Omental fat pad (tissue), 4 donors: ENCODE measurements around the gene EXOSC5. TPM values are rescaled to one million over a fixed set of nuclear protein-coding genes. Genes with fewer than 3 reads are reported as not detected.

Source experiments
- ATAC-seq: fragments of 150-250 bp; one replicate; pipeline ENCODE4 v1.9.1; 2016; ENCODE audit warnings: mild to moderate bottlenecking, moderate library complexity; ENCODE audit not compliant: low FRiP score
- DNase-seq: peaks from one replicate; pipeline ENCODE4 v3.0.0-alpha.2; 2019; ENCODE audit warnings: low spot score
- total RNA-seq, 4 donors: library from RNA; depleted of rRNA; stranded (reverse); fragments of >200 nt; gene quantifications; one replicate each; pipeline ENCODE4 v1.1.0, GENCODE V29; 2016
- TF ChIP-seq, protein P1 (sequence below), 3 donors: fragments of 450-650 bp; IDR thresholded peaks; one replicate each; pipeline ENCODE4 v1.5.1; 2016 to 2017; ENCODE audit warnings: antibody characterized with exemption in 3 of 3, mild to moderate bottlenecking in 3 of 3, moderate library complexity in 2 of 3

EXOSC5 gene
- total RNA-seq, 4 donors from 2014 or later = 13.2 to 17.3 (median 15.7) TPM

DNA sequence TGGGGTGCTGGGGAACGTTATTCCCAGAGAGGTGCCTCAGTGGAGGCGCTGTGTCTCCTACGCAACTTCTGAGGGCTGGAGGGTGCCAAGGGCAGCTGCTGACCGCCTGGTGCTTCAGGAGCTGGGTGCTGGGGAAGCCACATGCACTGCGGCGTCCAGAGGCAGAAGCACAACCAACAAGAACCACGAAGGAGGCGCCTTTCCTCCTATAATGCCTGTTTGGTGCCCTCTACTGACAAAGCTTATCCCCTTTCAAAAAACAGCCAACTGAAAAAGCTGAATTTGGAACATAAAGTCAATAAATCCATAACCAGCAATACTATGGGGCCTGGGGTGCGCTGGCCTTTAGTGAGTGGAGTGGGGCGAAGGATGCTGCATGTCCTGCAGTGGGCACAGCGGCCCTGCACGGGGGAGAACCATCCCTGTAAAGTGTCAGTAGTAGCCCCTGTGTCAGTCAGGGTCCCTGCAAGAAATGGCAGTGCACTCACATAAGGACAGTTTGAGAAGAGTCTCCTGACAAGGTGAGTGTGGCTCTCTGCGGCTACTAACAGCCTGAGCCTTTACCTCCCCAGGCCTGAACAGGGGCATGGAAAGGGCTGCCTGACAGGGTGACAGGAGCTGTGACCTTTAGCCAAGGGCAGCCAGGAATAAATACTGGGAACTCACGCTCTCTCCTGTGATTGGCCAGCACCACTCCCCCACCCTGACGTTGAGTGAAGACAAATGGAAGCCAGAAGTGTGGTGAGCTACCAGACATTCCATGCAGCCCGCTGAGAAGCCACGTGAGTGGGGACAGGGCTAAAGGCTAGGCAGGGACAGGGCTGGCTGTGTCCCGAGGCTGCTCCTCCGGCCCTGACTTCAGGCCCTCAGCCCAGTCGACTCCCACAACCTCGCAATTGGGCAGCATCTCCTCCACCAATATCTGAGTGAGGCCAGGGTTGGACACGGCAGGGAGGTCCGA, 34.5 kb upstream of the EXOSC5 start:
- TF ChIP-seq, protein P1, sequence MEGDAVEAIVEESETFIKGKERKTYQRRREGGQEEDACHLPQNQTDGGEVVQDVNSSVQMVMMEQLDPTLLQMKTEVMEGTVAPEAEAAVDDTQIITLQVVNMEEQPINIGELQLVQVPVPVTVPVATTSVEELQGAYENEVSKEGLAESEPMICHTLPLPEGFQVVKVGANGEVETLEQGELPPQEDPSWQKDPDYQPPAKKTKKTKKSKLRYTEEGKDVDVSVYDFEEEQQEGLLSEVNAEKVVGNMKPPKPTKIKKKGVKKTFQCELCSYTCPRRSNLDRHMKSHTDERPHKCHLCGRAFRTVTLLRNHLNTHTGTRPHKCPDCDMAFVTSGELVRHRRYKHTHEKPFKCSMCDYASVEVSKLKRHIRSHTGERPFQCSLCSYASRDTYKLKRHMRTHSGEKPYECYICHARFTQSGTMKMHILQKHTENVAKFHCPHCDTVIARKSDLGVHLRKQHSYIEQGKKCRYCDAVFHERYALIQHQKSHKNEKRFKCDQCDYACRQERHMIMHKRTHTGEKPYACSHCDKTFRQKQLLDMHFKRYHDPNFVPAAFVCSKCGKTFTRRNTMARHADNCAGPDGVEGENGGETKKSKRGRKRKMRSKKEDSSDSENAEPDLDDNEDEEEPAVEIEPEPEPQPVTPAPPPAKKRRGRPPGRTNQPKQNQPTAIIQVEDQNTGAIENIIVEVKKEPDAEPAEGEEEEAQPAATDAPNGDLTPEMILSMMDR (IDR thresholded peaks at IDR 0.05) = no peak
- ATAC-seq = no peak
- no peak for DNase-seq

DNA sequence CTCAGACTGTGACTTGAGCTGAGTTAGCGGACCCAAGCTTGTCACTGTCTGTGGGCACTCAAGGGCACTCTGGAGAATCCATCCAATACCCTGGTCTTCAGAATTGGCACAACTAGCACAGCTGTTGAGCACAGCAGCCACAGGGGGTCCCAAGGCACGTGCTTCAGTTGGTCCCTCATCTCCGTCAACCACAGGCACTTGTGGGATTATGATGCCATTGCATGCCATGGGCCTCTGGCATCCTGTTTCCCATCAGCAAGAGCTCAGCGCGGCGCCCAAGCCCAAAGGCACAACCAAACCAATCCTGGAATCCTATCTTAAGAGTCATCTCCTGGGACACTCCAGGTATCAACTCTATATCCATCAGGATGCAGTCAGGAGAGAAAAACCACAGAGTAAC, 33.8 kb upstream of the EXOSC5 start:
- DNase-seq (no peak), ATAC-seq (no peak)

DNA sequence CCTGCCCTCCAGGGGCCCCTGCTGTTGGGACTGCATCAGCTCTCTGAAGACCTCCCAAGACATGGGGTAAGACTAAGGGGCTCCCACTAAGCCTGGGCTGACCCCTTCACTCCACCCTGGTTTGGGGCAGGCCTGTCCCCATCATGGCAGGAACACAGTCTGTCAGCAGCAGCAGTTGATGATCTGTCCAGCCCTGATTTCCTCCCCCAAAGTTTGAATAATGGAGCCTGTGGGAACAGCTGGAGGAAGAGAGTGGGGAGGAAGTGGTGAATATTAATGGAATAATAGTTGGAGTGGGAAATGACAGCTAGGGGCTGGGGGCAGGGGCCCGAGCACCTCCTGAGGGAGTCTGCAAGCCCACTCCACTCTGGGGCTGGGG, 31.3 kb upstream of the EXOSC5 start:
- DNase-seq (no peak), ATAC-seq (no peak)
- TF ChIP-seq, protein P1 (IDR thresholded peaks at IDR 0.05) = no peak

More for the DNA sequence above, 33.8 kb upstream of the EXOSC5 start:
- TF ChIP-seq, protein P1 (IDR thresholded peaks at IDR 0.05) = no peak

DNA sequence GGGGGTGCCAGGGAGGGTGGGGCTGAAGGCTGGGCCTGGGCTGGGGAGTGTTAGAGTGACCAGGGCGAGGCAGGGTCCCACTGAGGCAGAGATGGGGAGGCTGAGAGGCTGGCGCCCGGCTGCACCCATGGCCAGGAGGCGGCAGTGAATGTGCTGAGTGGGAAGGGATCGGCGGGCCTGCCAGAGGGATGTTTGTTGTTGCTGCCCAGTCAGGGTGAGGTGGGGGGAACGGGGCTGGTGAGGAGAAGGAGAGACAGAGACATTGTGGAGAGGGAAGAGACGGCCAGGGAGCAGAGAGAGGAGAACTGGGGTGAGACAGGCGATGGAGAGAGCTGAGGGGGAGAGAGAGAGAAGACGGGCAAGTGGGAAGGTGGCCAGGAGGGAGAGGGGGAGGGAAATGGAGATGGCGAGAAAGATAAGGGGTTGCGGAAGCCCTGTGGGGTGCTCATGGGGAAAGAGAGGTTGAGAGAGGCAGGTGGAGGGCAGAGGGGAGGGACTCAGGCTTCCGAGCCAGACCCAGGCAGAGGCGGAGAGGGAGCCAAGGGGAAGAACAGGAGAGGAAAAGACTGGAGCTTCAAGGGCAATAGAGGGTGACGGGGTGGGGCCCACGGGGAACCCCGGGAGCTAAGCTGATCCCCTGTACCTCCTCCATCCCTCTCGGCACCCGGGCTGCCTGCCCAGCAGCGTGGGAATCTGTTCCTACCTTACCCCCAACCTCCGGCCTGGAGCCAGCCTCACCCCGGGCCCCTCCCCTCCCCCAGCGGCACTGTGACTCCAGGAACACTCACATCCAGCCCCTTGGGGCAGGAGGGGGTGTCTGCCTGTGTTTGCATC, 30.7 kb upstream of the EXOSC5 start:
- ATAC-seq (peak; percentile 63), DNase-seq (no peak)
- TF ChIP-seq, protein P1 (IDR thresholded peaks at IDR 0.05) = no peak

DNA sequence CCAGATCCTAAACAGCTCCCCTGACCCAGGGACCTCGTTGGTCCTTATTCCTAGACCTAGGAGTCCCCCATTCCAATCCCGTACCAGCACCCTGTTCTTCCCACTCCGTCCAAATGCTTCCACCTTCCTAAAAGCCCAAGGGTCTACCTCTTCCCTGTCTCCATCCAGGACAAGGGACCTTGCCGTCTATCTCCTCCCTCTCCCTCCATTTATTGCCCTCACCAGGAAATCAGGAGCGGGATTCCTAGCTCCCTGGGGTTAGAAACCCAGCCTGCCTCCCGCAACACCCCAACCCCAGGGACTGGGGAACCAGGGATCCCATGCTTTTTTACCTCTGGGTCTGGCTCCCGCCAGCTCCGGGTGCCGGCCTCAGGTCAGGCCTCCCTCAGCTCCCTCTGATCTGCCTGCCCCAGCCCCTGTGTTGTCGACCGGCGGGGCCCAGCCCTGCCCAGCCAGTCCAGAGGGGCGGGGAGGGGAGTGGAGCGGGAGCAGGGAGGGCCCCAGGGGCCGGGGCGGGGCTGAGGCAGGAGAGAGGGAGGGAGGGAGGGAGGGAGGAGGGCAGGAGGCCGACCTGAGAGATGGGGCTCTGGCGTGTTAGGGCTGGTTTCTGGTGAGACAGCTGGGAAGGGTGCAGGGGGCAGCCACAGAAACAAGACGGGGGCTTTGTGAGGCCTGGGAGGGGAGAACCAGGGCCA, 29.9 kb upstream of the EXOSC5 start, which contains the start of gene B3GNT8:
TSS of gene B3GNT8 (minus strand) at position 423 of the 695 bp plus-strand sequence. CDS start 596 bp downstream, outside the sequence.
- TF ChIP-seq, protein P1 (IDR thresholded peaks at IDR 0.05) = no peak
- DNase-seq (no peak), ATAC-seq (peak; percentile 88)

DNA sequence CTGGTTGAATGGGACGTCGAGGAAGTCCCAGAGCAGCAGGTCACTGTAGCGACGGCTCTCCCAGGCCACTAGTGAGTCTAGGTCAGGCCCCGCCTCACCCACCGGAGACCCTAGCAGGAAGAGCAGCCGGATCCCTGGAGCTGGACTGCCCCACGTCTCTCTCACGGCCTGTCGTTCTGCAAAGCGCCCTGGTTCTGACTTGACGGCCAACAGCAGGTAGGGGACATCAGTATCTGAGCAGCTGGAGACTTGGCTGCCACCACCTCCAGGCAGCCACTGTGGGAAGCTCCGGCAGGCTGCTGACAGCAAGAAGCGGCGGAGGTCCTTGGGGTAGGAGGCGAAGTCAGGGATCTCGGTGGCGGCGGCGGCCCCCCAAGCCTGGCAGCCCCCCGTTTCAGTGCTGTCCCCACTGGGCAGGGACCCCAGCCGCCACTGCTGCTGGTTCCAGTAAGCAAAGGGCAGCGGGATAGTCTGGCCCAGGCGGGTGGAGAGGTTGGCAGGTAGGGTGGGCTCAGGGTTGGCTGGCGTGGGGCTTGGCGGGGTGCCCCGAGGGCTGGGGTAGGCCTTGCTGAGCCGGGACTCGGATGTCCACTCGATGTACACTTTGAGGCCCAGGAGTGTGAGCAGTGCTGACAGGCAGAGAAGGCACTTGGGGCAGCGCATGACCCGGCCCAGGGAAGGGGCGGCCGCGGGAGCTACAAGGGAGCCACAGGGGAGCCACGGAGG, 29.1 kb upstream of the EXOSC5 start:
- DNase-seq (no peak), ATAC-seq (peak; percentile 8)
- TF ChIP-seq, protein P1 (IDR thresholded peaks at IDR 0.05) = no peak
